Endothelial cell (in vitro differentiated cells): ENCODE results near the gene AMPD2. TPM values are rescaled to one million over a fixed set of nuclear protein-coding genes. Genes with fewer than 3 reads are reported as not detected.
A peak's percentile ranks its signal among the peaks of the same experiment; 100 is the strongest.

Source experiments
- DNase-seq: peaks from one replicate; pipeline ENCODE4 v3.0.0; 2021; ENCODE audit warnings: low spot score
- H3K27ac Mint-ChIP-seq: one replicate; pipeline ENCODE4 v1.8.0; 2021; ENCODE audit warnings: mixed read lengths, inconsistent platforms; ENCODE audit not compliant: unreplicated experiment
- H3K27me3 Mint-ChIP-seq: one replicate; pipeline ENCODE4 v1.8.0; 2021; ENCODE audit warnings: mild to moderate bottlenecking, moderate library complexity, mixed read lengths, inconsistent platforms; ENCODE audit not compliant: unreplicated experiment
- H3K36me3 Mint-ChIP-seq: one replicate; pipeline ENCODE4 v1.8.0; 2021; ENCODE audit warnings: mild to moderate bottlenecking, low read depth, mixed read lengths, inconsistent platforms; ENCODE audit not compliant: unreplicated experiment
- H3K4me1 Mint-ChIP-seq: one replicate; pipeline ENCODE4 v1.8.0; 2021; ENCODE audit warnings: mild to moderate bottlenecking, mixed read lengths, inconsistent platforms; ENCODE audit not compliant: unreplicated experiment
- H3K4me3 Mint-ChIP-seq: one replicate; pipeline ENCODE4 v1.8.0; 2021; ENCODE audit warnings: mild to moderate bottlenecking, mixed read lengths, inconsistent platforms; ENCODE audit not compliant: unreplicated experiment
- H3K9me3 Mint-ChIP-seq: one replicate; pipeline ENCODE4 v1.8.0; 2021; ENCODE audit warnings: mixed read lengths, inconsistent platforms; ENCODE audit not compliant: unreplicated experiment
- CTCF ChIP-seq: fragments of 200-600 bp; sonication (generic); IDR thresholded peaks from one replicate; pipeline ENCODE4 v1.5.0; 2021; ENCODE audit warnings: antibody characterized with exemption; ENCODE audit not compliant: unreplicated experiment
- total RNA-seq: library from RNA; stranded (reverse); fragmentation: NEBNext Ultra II Directional; extraction: Animal tissue kit (Norgen Biotek cat#: 25700); gene quantifications from one replicate; pipeline ENCODE4 v1.2.1, GENCODE V29; 2021; ENCODE audit not compliant: unreplicated experiment

The AMPD2 gene
- total RNA-seq, 1 donor from 2014 or later: 92.7 TPM

GRCh38 chr1:109589679-109590078 lies 30.0 kb upstream of the AMPD2 start:
- Mint-ChIP-seq H3K27me3 (no peaks in the 10 kb centered on the region), H3K36me3 (peaks cover 47% of the 10 kb centered on the region)

GRCh38 chr1:109592916-109593315 lies 26.7 kb upstream of the AMPD2 start:
- H3K27ac Mint-ChIP-seq: no peak overlapping the region
- no peaks in the 10 kb centered on the region for H3K4me1 Mint-ChIP-seq
- peaks cover 34% of the 10 kb centered on the region for H3K36me3 Mint-ChIP-seq
- no peaks in the 10 kb centered on the region for H3K9me3 Mint-ChIP-seq
- no peak overlapping the region for H3K4me3 Mint-ChIP-seq
- no peaks in the 10 kb centered on the region for H3K27me3 Mint-ChIP-seq
- TF ChIP-seq CTCF: no peak
- no peak for DNase-seq

More at GRCh38 chr1:109589679-109590078, 30.0 kb upstream of the AMPD2 start:
- no peak overlapping the region for H3K27ac Mint-ChIP-seq
- no peak overlapping the region for H3K4me3 Mint-ChIP-seq
- DNase-seq: no peak
- TF ChIP-seq CTCF: no peak
- no peaks in the 10 kb centered on the region for H3K4me1 Mint-ChIP-seq
- no peaks in the 10 kb centered on the region for H3K9me3 Mint-ChIP-seq

- no peaks in the 10 kb centered on the region for H3K27me3 Mint-ChIP-seq
- TF ChIP-seq CTCF: no peak
- H3K27ac Mint-ChIP-seq: no peak overlapping the region
- H3K4me1 Mint-ChIP-seq: no peaks in the 10 kb centered on the region
- H3K9me3 Mint-ChIP-seq: no peaks in the 10 kb centered on the region
- no peak for DNase-seq
- H3K36me3 Mint-ChIP-seq: peaks cover 23% of the 10 kb centered on the region
- H3K4me3 Mint-ChIP-seq: no peak overlapping the region
Measured at GRCh38 chr1:109595531-109595930, 24.1 kb upstream of the AMPD2 start.

- Mint-ChIP-seq H3K36me3 (peaks cover 17% of the 10 kb centered on the region), H3K27ac (no peak overlapping the region), H3K27me3 (no peaks in the 10 kb centered on the region), H3K4me1 (no peaks in the 10 kb centered on the region), H3K9me3 (no peaks in the 10 kb centered on the region), H3K4me3 (no peak overlapping the region)
- no peak for DNase-seq
- TF ChIP-seq CTCF: no peak
Measured at GRCh38 chr1:109598156-109598555, 21.5 kb upstream of the AMPD2 start.

GRCh38 chr1:109598655-109599054 lies 21.0 kb upstream of the AMPD2 start:
- Mint-ChIP-seq H3K4me3 (no peak overlapping the region), H3K27ac (no peak overlapping the region), H3K9me3 (no peaks in the 10 kb centered on the region), H3K36me3 (peaks cover 17% of the 10 kb centered on the region), H3K4me1 (no peaks in the 10 kb centered on the region), H3K27me3 (no peaks in the 10 kb centered on the region)
- peak; percentile 31 for DNase-seq
- TF ChIP-seq CTCF: peak; percentile 22
